ENCODE data around the gene HUS1B.

Gene HUS1B

DNA sequence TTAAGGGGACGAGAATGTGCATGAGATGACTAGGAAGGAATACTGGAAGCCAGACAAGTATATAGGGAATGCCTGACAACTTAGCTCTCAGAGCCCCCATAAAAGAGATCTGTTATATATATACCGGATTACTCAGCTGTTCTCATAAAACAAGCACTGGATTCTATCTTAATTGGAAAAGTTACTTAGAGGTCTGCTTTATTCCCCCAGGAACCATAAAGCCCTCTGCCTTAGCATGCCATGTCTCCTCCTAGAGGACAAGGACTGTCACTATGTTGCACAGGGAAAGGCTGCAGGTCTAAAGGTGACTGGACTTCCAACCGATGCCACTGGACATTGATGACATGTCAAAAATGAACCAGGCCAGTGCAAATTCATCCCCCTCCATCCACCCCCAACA is 29.6 kb upstream of the HUS1B start:
- H3K27ac ChIP-seq: no peak overlapping the region
- TF ChIP-seq CTCF (conservative IDR thresholded peaks at IDR 0.05): peak; percentile 39

- no peak overlapping the region for H3K27ac ChIP-seq
- no peak for TF ChIP-seq CTCF (conservative IDR thresholded peaks at IDR 0.05)
These were observed 28.1 kb upstream of the HUS1B start for GRCh38 chr6:684831-685636.

GRCh38 chr6:683742-684440 is 27.0 kb upstream of the HUS1B start:
- no peak overlapping the region for H3K27ac ChIP-seq
- no peak for TF ChIP-seq CTCF (conservative IDR thresholded peaks at IDR 0.05)

DNA sequence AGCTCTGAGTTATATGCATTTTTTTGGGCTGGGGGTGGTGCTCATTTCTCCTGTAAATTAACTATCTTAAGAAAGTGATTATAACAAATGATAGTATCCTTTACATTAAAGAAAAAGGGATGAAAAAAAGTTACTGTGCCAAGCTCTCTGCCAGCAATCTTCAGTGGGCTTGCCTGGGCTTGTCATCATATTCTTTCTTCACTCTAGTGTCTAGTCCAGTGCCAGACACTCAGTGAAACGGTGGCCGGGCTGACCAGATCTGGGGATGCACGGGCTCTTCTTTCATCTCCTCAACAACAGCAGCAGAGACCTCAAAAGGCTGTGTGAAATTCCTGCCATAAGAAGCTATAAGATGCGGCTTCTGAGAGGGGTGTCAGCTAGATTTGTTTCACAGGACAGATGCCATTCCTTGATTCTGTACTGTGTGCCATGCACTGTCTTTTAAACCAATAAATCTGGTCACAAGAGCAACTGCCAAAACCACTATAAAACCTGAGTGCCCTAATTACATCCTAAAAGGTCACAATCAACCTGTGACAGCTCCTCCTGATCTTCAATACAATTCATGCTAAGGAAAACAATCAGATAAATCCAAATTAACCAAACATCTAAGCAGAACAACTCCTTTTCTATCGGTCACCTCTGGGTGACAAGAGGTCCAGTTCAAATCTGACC is 23.9 kb upstream of the HUS1B start:
- H3K27ac ChIP-seq: no peak overlapping the region
- TF ChIP-seq CTCF (conservative IDR thresholded peaks at IDR 0.05): no peak

DNA sequence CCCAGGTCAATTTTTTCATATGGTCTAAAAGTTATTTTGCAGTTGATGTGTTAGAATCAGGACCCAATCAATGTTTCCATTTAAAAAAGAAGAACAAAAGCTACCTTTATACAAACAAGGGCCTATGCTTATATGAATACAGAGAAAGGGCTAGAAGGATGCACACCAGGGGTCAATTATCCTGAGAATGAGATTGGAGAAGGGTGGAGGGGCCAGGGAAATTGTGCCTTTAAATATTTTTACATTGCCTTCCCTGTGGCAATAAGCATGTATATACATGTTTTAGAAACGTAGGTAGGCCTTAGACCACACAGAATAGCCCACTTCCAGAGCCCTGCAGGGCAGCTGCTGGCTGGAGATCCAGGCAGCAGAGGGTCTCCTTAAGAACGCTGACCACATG is 23.4 kb upstream of the HUS1B start:
- no peak for TF ChIP-seq CTCF (conservative IDR thresholded peaks at IDR 0.05)
- no peak overlapping the region for H3K27ac ChIP-seq

DNA sequence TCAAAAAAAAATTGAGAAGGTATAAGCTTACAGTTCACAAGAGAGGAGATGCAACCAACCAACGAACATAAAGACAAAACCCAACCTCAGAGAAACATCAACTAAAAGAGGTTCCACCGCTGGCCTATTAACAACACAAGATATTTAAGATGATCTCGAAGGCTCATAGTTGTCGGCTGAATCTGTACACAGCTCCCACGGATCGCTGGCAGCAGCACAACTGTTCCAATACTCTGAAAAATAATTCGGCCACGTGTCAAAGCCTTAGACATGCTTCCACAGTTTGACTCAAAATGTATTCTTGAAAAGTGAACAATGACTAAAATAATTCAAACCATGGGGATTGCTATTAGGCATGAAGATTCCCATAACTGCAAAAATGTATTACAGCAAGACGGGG is 22.4 kb upstream of the HUS1B start:
- no peak overlapping the region for H3K27ac ChIP-seq
- no peak for TF ChIP-seq CTCF (conservative IDR thresholded peaks at IDR 0.05)

- H3K27ac ChIP-seq: no peak overlapping the region
- no peak for TF ChIP-seq CTCF (conservative IDR thresholded peaks at IDR 0.05)
These were observed 21.6 kb upstream of the HUS1B start for GRCh38 chr6:678520-678919.
